GM12878 (cell line): Measurements from ENCODE around the gene DAPK2.

Experiments
- CBX3 ChIP-seq: fragments of 200-600 bp; sonication (generic); IDR thresholded peaks from 2 replicates; pipeline ENCODE4 v1.6.1; 2016; ENCODE audit warnings: low read depth, borderline replicate concordance
- EP300 ChIP-seq, 2 experiments: fragments of 150-350 bp in 1 of 2; IDR thresholded peaks; 2 replicates each; pipeline ENCODE4 v1.6.1; 2011 to 2012; ENCODE audit warnings: low read depth in 2 of 2, low read length in 2 of 2, borderline replicate concordance in 1 of 2, improper control_type of control experiment in 1 of 2, inconsistent platforms in 1 of 2; ENCODE audit not compliant: control insufficient read depth in 1 of 2
- EZH2 ChIP-seq: IDR thresholded peaks from 2 replicates; pipeline ENCODE4 v1.6.1; 2012; ENCODE audit warnings: low read depth, mild to moderate bottlenecking, control low read depth, inconsistent platforms, low read length, borderline replicate concordance; ENCODE audit not compliant: control insufficient read depth
- FOS ChIP-seq: IDR thresholded peaks from 3 replicates; pipeline ENCODE4 v1.6.1; 2011; ENCODE audit warnings: borderline replicate concordance; ENCODE audit not compliant: insufficient read length; ENCODE audit errors: extremely low read depth
- FOXK2 ChIP-seq: fragments of 450-650 bp; IDR thresholded peaks from 2 replicates; pipeline ENCODE4 v1.6.1; 2017; ENCODE audit warnings: mild to moderate bottlenecking, moderate library complexity
- JUND ChIP-seq: IDR thresholded peaks from 2 replicates; pipeline ENCODE4 v1.6.1; 2012; ENCODE audit warnings: low read depth, mild to moderate bottlenecking, low read length, improper control_type of control experiment, moderate library complexity
- TAF1 ChIP-seq: IDR thresholded peaks from 2 replicates; pipeline ENCODE4 v1.6.1; 2011; ENCODE audit warnings: mild to moderate bottlenecking, low read depth, low read length, borderline replicate concordance
- TCF12 ChIP-seq: IDR thresholded peaks from 2 replicates; pipeline ENCODE4 v1.6.1; 2011; ENCODE audit warnings: low read depth, mild to moderate bottlenecking, low read length
- TF ChIP-seq, protein P1 (sequence below): fragments of 450-650 bp; IDR thresholded peaks from 2 replicates; pipeline ENCODE4 v1.6.1; 2017; ENCODE audit warnings: mild to moderate bottlenecking, low read depth, inconsistent platforms; ENCODE audit not compliant: poor library complexity, severe bottlenecking
- TF ChIP-seq, protein P2 (sequence below), 3 experiments: IDR thresholded peaks in 2 of 3; conservative IDR thresholded peaks in 1 of 3; 2 replicates each; pipeline ENCODE4 v1.5.1; 2011; ENCODE audit warnings: low read depth in 3 of 3, low read length in 3 of 3, mild to moderate bottlenecking in 3 of 3, control low read depth in 2 of 3, moderate library complexity in 2 of 3, inconsistent platforms in 1 of 3, mixed read lengths in 1 of 3; ENCODE audit not compliant: control insufficient read depth in 2 of 3, insufficient read depth in 1 of 3; ENCODE audit errors: extremely low read depth in 1 of 3
- TF ChIP-seq, protein P3 (sequence below): IDR thresholded peaks from 2 replicates; pipeline ENCODE4 v1.6.1; 2011; ENCODE audit warnings: low read depth, low read length, improper control_type of control experiment, borderline replicate concordance
- TF ChIP-seq, protein P4 (sequence below): fragments of 450-650 bp; IDR thresholded peaks from 2 replicates; pipeline ENCODE4 v1.6.1; 2017; ENCODE audit warnings: mild to moderate bottlenecking, moderate library complexity
- TF ChIP-seq, protein P5 (sequence below): IDR thresholded peaks from 2 replicates; pipeline ENCODE4 v1.6.1; 2012; ENCODE audit warnings: low read depth, low read length, improper control_type of control experiment
- TF ChIP-seq, protein P6 (sequence below): fragments of 450-650 bp; formaldehyde crosslinking; IDR thresholded peaks from 2 replicates; pipeline ENCODE4 v1.4.0; 2020; ENCODE audit warnings: mild to moderate bottlenecking, moderate library complexity

DNA sequence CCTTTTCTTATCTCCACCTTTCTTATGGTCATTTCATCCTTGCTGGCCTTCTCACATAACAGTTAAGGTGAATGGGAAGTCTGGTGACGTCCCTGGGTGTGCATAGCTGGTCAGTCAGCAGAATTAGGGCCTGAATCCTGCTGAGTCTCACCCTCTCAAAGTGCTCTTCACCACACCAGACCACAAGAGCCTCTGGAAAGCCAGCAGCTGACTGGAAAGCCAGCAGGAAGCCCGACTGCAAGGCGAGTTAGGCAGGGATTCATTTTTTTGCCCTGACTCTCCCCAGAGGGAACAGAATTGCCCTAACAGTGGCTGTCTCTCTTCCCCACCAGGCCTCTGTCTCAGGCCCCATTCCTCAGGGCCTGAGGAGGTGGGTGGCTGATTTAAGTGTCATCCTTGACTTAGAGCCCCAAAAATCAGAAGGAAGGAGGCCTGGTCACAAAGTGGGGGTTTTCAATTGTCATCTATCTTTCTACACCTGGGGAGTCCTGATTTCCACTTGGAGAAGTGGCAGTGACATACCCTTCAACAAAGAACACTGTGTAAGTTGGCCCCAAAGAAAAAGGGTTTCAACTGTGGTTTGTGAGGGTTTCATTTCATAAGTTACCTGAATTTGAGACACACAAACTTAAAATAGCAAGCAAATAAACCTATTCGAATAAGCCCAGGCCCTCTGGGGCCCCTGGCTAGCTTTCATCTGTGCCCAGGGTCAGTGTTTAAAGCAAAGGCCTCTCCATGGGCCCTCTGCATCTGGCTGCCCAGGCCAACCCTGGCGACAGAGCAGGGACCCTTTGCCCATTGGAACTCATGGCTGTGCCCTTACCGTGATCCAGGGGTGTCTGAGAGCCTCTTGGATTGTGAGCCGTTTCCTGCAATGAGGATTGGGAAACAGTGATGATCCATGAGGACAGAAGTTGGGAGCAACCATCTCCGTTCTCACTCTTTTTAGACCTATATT lies 122.0 kb downstream of the DAPK2 start:
- TF ChIP-seq, protein P1, sequence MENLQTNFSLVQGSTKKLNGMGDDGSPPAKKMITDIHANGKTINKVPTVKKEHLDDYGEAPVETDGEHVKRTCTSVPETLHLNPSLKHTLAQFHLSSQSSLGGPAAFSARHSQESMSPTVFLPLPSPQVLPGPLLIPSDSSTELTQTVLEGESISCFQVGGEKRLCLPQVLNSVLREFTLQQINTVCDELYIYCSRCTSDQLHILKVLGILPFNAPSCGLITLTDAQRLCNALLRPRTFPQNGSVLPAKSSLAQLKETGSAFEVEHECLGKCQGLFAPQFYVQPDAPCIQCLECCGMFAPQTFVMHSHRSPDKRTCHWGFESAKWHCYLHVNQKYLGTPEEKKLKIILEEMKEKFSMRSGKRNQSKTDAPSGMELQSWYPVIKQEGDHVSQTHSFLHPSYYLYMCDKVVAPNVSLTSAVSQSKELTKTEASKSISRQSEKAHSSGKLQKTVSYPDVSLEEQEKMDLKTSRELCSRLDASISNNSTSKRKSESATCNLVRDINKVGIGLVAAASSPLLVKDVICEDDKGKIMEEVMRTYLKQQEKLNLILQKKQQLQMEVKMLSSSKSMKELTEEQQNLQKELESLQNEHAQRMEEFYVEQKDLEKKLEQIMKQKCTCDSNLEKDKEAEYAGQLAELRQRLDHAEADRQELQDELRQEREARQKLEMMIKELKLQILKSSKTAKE, result no peak
- TF ChIP-seq, protein P2, sequence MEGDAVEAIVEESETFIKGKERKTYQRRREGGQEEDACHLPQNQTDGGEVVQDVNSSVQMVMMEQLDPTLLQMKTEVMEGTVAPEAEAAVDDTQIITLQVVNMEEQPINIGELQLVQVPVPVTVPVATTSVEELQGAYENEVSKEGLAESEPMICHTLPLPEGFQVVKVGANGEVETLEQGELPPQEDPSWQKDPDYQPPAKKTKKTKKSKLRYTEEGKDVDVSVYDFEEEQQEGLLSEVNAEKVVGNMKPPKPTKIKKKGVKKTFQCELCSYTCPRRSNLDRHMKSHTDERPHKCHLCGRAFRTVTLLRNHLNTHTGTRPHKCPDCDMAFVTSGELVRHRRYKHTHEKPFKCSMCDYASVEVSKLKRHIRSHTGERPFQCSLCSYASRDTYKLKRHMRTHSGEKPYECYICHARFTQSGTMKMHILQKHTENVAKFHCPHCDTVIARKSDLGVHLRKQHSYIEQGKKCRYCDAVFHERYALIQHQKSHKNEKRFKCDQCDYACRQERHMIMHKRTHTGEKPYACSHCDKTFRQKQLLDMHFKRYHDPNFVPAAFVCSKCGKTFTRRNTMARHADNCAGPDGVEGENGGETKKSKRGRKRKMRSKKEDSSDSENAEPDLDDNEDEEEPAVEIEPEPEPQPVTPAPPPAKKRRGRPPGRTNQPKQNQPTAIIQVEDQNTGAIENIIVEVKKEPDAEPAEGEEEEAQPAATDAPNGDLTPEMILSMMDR (IDR thresholded peaks at IDR 0.05 in 2 of 3, conservative IDR thresholded peaks at IDR 0.05 in 1 of 3; ENCODE audit: control insufficient read depth in 2 of 3, extremely low read depth in 1 of 3, insufficient read depth in 1 of 3, low read depth in 3 of 3, low read length in 3 of 3), result no peak
- TF ChIP-seq, protein P3, sequence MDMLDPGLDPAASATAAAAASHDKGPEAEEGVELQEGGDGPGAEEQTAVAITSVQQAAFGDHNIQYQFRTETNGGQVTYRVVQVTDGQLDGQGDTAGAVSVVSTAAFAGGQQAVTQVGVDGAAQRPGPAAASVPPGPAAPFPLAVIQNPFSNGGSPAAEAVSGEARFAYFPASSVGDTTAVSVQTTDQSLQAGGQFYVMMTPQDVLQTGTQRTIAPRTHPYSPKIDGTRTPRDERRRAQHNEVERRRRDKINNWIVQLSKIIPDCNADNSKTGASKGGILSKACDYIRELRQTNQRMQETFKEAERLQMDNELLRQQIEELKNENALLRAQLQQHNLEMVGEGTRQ, result no peak
- TF ChIP-seq FOS (no peak), EP300 (IDR thresholded peaks at IDR 0.05; ENCODE audit: borderline replicate concordance in 1 of 2, control insufficient read depth in 1 of 2, low read depth in 2 of 2, low read length in 2 of 2) (no peak), FOXK2 (no peak), EZH2 (no peak), CBX3 (no peak), TCF12 (no peak), TAF1 (no peak), JUND (no peak)
- TF ChIP-seq, protein P4, sequence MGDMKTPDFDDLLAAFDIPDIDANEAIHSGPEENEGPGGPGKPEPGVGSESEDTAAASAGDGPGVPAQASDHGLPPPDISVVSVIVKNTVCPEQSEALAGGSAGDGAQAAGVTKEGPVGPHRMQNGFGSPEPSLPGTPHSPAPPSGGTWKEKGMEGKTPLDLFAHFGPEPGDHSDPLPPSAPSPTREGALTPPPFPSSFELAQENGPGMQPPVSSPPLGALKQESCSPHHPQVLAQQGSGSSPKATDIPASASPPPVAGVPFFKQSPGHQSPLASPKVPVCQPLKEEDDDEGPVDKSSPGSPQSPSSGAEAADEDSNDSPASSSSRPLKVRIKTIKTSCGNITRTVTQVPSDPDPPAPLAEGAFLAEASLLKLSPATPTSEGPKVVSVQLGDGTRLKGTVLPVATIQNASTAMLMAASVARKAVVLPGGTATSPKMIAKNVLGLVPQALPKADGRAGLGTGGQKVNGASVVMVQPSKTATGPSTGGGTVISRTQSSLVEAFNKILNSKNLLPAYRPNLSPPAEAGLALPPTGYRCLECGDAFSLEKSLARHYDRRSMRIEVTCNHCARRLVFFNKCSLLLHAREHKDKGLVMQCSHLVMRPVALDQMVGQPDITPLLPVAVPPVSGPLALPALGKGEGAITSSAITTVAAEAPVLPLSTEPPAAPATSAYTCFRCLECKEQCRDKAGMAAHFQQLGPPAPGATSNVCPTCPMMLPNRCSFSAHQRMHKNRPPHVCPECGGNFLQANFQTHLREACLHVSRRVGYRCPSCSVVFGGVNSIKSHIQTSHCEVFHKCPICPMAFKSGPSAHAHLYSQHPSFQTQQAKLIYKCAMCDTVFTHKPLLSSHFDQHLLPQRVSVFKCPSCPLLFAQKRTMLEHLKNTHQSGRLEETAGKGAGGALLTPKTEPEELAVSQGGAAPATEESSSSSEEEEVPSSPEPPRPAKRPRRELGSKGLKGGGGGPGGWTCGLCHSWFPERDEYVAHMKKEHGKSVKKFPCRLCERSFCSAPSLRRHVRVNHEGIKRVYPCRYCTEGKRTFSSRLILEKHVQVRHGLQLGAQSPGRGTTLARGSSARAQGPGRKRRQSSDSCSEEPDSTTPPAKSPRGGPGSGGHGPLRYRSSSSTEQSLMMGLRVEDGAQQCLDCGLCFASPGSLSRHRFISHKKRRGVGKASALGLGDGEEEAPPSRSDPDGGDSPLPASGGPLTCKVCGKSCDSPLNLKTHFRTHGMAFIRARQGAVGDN, result no peak
- TF ChIP-seq, protein P5, sequence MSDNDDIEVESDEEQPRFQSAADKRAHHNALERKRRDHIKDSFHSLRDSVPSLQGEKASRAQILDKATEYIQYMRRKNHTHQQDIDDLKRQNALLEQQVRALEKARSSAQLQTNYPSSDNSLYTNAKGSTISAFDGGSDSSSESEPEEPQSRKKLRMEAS, result no peak
- TF ChIP-seq, protein P6, sequence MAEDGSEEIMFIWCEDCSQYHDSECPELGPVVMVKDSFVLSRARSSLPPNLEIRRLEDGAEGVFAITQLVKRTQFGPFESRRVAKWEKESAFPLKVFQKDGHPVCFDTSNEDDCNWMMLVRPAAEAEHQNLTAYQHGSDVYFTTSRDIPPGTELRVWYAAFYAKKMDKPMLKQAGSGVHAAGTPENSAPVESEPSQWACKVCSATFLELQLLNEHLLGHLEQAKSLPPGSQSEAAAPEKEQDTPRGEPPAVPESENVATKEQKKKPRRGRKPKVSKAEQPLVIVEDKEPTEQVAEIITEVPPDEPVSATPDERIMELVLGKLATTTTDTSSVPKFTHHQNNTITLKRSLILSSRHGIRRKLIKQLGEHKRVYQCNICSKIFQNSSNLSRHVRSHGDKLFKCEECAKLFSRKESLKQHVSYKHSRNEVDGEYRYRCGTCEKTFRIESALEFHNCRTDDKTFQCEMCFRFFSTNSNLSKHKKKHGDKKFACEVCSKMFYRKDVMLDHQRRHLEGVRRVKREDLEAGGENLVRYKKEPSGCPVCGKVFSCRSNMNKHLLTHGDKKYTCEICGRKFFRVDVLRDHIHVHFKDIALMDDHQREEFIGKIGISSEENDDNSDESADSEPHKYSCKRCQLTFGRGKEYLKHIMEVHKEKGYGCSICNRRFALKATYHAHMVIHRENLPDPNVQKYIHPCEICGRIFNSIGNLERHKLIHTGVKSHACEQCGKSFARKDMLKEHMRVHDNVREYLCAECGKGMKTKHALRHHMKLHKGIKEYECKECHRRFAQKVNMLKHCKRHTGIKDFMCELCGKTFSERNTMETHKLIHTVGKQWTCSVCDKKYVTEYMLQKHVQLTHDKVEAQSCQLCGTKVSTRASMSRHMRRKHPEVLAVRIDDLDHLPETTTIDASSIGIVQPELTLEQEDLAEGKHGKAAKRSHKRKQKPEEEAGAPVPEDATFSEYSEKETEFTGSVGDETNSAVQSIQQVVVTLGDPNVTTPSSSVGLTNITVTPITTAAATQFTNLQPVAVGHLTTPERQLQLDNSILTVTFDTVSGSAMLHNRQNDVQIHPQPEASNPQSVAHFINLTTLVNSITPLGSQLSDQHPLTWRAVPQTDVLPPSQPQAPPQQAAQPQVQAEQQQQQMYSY (CRISPR knock-in tag), result no peak
